Thymus (tissue), 11 donors: Measurements from ENCODE around the gene ADAM30. TPM values are rescaled to one million over a fixed set of nuclear protein-coding genes. Genes with fewer than 3 reads are reported as not detected.
"Not testable (repeated sequence)": the region's sequence is repeated elsewhere in the genome, so short reads cannot be mapped to it uniquely, and the experiment has no call there.

Experiments
- DNase-seq, 9 donors: peaks; one replicate each; pipeline ENCODE4 v3.0.0-alpha.2; 2013; ENCODE audit warnings: low spot score in 9 of 9, low read depth in 6 of 9, missing footprints in 1 of 9
- H3K27ac ChIP-seq, 2 donors: one replicate each; pipeline ENCODE4 v1.5.1; 2013; ENCODE audit warnings: control low read depth in 1 of 2, low read depth in 1 of 2, low read length in 1 of 2, mild to moderate bottlenecking in 1 of 2, moderate library complexity in 1 of 2
- H3K27me3 ChIP-seq, 2 donors: one replicate each; pipeline ENCODE4 v1.5.1; 2013; ENCODE audit warnings: low read length in 1 of 2; ENCODE audit not compliant: control insufficient read depth in 2 of 2, insufficient read depth in 1 of 2
- H3K36me3 ChIP-seq, 2 donors: one replicate each; pipeline ENCODE4 v1.5.1; 2013; ENCODE audit warnings: low read length in 1 of 2, mild to moderate bottlenecking in 1 of 2, moderate library complexity in 1 of 2; ENCODE audit not compliant: control insufficient read depth in 2 of 2, insufficient read depth in 2 of 2
- H3K4me1 ChIP-seq, 2 donors: one replicate each; pipeline ENCODE4 v1.5.1; 2013; ENCODE audit warnings: low read length in 2 of 2; ENCODE audit not compliant: control insufficient read depth in 2 of 2, insufficient read depth in 2 of 2
- H3K4me3 ChIP-seq, 2 donors: one replicate each; pipeline ENCODE4 v1.5.1; 2013; ENCODE audit warnings: low read length in 2 of 2, control low read depth in 1 of 2, mild to moderate bottlenecking in 1 of 2
- H3K9me3 ChIP-seq, 2 donors: one replicate each; pipeline ENCODE4 v1.5.1; 2013; ENCODE audit warnings: low read length in 1 of 2, mild to moderate bottlenecking in 1 of 2; ENCODE audit not compliant: control insufficient read depth in 2 of 2, insufficient read depth in 1 of 2
- WGBS: extraction: QIAGEN DNeasy Blood & Tissue Kit; methylation state at CpG from one replicate; pipeline ENCODE4 v1.1.7; 2013; 5-methylcytosine and 5-hydroxymethylcytosine counted together
- polyA plus RNA-seq: library from polyadenylated mRNA; stranded (reverse); fragments of 200-250 nt; gene quantifications from one replicate; pipeline ENCODE4 v1.2.3, GENCODE V29; 2013
- total RNA-seq: library from RNA; stranded (reverse); fragments of 120-200 nt; gene quantifications from one replicate; pipeline ENCODE4 v1.2.4, GENCODE V29; 2013
- donor health status: healthy.

The ADAM30 gene
- total and polyA plus RNA-seq, 2 donors = not detected

DNA sequence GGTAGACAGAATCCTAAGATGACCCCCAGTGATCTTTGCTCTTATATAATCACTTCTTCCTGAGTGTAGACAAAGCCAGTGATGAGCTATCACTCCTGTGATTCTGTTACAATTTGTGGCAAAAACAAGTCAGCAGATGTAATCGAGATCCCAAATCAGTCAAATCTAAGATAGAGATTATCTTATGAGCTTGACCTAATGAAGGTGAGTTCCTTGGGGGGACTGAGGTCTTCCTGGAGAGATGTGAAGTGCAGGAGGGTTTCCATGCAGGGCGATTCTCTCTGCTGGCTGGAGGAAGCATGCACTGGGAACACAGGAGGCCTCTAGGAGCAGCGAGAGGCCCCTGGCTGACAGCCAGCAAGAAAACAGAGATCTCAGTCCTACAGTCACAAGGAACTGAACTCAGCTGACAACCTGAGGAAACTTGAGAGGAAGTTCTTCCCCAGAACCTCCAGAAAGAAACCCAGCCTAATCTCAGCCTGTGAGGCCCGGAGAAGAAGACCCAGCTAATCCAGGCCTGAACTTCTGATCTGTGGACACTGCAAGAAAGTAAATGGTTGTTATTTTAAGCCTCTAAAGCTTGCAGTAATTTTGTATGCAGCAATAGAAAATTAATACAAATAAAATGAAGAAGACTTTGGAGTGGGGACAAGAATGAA lies 37.6 kb downstream of the ADAM30 start:
- not testable (repeated sequence) for H3K4me1 ChIP-seq, H3K27me3 ChIP-seq, H3K9me3 ChIP-seq, H3K36me3 ChIP-seq, H3K4me3 ChIP-seq, H3K27ac ChIP-seq, DNase-seq
- 81% methylated on average over 4 of the region's 4 CpGs for WGBS

DNA sequence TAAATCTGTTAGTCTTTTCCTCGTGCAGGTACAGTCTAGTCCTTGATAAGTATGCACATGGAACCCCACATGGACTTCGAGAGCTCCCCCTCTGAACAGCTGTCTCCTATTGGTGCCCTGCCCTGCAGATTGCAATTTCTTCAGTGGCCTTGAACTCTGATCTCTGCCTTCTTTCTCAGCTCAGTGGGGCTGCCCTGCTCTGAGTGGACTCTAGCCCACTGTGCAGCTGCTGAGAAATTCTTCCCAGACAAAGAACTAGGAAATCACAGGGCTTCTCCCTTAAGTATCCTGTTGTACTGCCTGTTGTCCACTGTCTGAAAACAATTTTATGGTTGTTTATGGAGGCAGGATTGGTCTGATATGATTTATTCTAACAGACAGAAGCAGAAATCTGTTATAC lies 38.2 kb downstream of the ADAM30 start:
- WGBS = 96% methylated on average over 2 of the region's 2 CpGs
- no peak overlapping the region for H3K4me3 ChIP-seq

GRCh38 chr1:119853155-119853554 lies 43.2 kb downstream of the ADAM30 start:
- no peak for DNase-seq
- H3K27me3 ChIP-seq = no peaks in the 10 kb centered on the region
- H3K27ac ChIP-seq = no peak overlapping the region
- no peaks in the 10 kb centered on the region for H3K4me1 ChIP-seq
- H3K4me3 ChIP-seq = no peak overlapping the region
- WGBS = 95% methylated on average over 23 of the region's 23 CpGs
- H3K36me3 ChIP-seq = no peaks in the 10 kb centered on the region
- no peaks in the 10 kb centered on the region for H3K9me3 ChIP-seq

More for the DNA sequence above, 38.2 kb downstream of the ADAM30 start:
- no peaks in the 10 kb centered on the region for H3K9me3 ChIP-seq
- H3K27ac ChIP-seq = no peak overlapping the region
- no peaks in the 10 kb centered on the region for H3K27me3 ChIP-seq
- H3K36me3 ChIP-seq = no peaks in the 10 kb centered on the region
- no peaks in the 10 kb centered on the region for H3K4me1 ChIP-seq
- no peak for DNase-seq

GRCh38 chr1:119844206-119844605 lies 52.1 kb downstream of the ADAM30 start:
- not testable (repeated sequence) for H3K27me3 ChIP-seq, H3K4me3 ChIP-seq, H3K4me1 ChIP-seq, DNase-seq, H3K9me3 ChIP-seq, H3K36me3 ChIP-seq, H3K27ac ChIP-seq
- 88% methylated on average over 6 of the region's 6 CpGs for WGBS

Other genes with a start within 250 kb of the ADAM30 start
- 1.3 TPM for gene ZNF697, start 248.2 kb downstream of the ADAM30 start, total RNA-seq
- 1.2 TPM for gene ZNF697, start 248.2 kb downstream of the ADAM30 start, polyA plus RNA-seq
- gene PHGDH, start 184.6 kb downstream of the ADAM30 start, total RNA-seq = 65.7 TPM
- 13.4 TPM for gene PHGDH, start 184.6 kb downstream of the ADAM30 start, polyA plus RNA-seq
- 1.5 TPM for gene HMGCS2, start 127.6 kb downstream of the ADAM30 start, total RNA-seq
- 3.9 TPM for gene HMGCS2, start 127.6 kb downstream of the ADAM30 start, polyA plus RNA-seq
- 0.76 TPM for gene REG4, start 85.1 kb downstream of the ADAM30 start, total RNA-seq
- 1.2 TPM for gene REG4, start 85.1 kb downstream of the ADAM30 start, polyA plus RNA-seq
- gene NOTCH2, start 173.1 kb upstream of the ADAM30 start, total RNA-seq = 23.5 TPM
- 13.0 TPM for gene NOTCH2, start 173.1 kb upstream of the ADAM30 start, polyA plus RNA-seq